Psoas muscle (tissue), 8 donors: ENCODE data around the gene GORASP1. TPM values are rescaled to one million over a fixed set of nuclear protein-coding genes. Genes with fewer than 3 reads are reported as not detected.

Experiments used
- ATAC-seq, 4 donors: fragments of 200-7000 bp; cut with Tn5 transposase; one replicate each; pipeline ENCODE4 v1.9.1; 2020; ENCODE audit warnings: moderate library complexity in 3 of 4, mild to moderate bottlenecking in 2 of 4
- DNase-seq, 2 donors: peaks; one replicate each; pipeline ENCODE4 v3.0.0-alpha.2; 2020
- H3K27ac ChIP-seq: fragments of 200-600 bp; one replicate; pipeline ENCODE4 v1.8.0; 2022
- H3K27me3 ChIP-seq, 3 donors: fragments of 200-600 bp in 1 of 3; one replicate each; pipeline versions ENCODE4 v1.6.1 to v1.8.0; 2013 to 2022; ENCODE audit warnings: low read length in 2 of 3, mild to moderate bottlenecking in 2 of 3, moderate library complexity in 1 of 3; ENCODE audit not compliant: insufficient read depth in 3 of 3
- H3K36me3 ChIP-seq, 2 donors: fragments of 200-600 bp in 1 of 2; one replicate each; pipeline versions ENCODE4 v1.6.1 to v1.8.0; 2013 to 2022; ENCODE audit warnings: low read depth in 1 of 2, mild to moderate bottlenecking in 1 of 2, moderate library complexity in 1 of 2; ENCODE audit not compliant: insufficient read depth in 1 of 2
- H3K4me1 ChIP-seq: fragments of 200-600 bp; one replicate; pipeline ENCODE4 v1.8.0; 2022
- H3K4me3 ChIP-seq: fragments of 200-600 bp; one replicate; pipeline ENCODE4 v1.8.0; 2022; ENCODE audit warnings: mild to moderate bottlenecking
- H3K9me3 ChIP-seq: fragments of 200-600 bp; one replicate; pipeline ENCODE4 v1.8.0; 2022
- CTCF ChIP-seq: fragments of 200-600 bp; IDR thresholded peaks from one replicate; pipeline ENCODE4 v1.8.0; 2022; ENCODE audit warnings: antibody characterized with exemption
- WGBS, 3 donors: extraction: QIAGEN DNeasy Blood & Tissue Kit; methylation state at CpG; one replicate each; pipeline versions ENCODE4 v1.1.6 to v1.1.7; 2013; 5-methylcytosine and 5-hydroxymethylcytosine counted together
- intact Hi-C, 2 donors: fragments of 100-400 bp; cut with DNase I; formaldehyde crosslinking; loops; one replicate each; pipeline versions ENCODE4 v1.11.0 to v1.14.2; 2022
- polyA plus RNA-seq, 3 donors: library from polyadenylated mRNA; stranded (reverse); fragments of 200-250 nt; gene quantifications; one replicate each; pipeline ENCODE4 v1.2.3, GENCODE V29; 2013
- total RNA-seq, 4 donors: library from RNA; stranded (reverse); fragmentation: NEBNext Ultra II Directional in 2 of 4; extraction: Animal tissue kit (Norgen Biotek cat#: 25700) in 2 of 4; gene quantifications; one replicate each; pipeline versions ENCODE4 v1.2.1 to v1.2.4, GENCODE V29; 2021 to 2023
- donor health status: healthy with polysubstance abuse.
- donor health status: DM: no; HTN: no; CAD: no; lungs with moderate emphysema.
- donor health status: Bipolar disorder and iron deficiency.
- donor health status: healthy.
- donor health status: DM: yes; HTN: yes; CAD: no.
- donor health status: DM: no; HTN: no; CAD: no.
- donor health status: DM: no; HTN: no; CAD: no.
- donor health status: DM: yes; HTN: yes; CAD: no.

The GORASP1 gene
- total and polyA plus RNA-seq, 7 donors, result 27.3 to 46.7 (median 37.3) TPM

DNA sequence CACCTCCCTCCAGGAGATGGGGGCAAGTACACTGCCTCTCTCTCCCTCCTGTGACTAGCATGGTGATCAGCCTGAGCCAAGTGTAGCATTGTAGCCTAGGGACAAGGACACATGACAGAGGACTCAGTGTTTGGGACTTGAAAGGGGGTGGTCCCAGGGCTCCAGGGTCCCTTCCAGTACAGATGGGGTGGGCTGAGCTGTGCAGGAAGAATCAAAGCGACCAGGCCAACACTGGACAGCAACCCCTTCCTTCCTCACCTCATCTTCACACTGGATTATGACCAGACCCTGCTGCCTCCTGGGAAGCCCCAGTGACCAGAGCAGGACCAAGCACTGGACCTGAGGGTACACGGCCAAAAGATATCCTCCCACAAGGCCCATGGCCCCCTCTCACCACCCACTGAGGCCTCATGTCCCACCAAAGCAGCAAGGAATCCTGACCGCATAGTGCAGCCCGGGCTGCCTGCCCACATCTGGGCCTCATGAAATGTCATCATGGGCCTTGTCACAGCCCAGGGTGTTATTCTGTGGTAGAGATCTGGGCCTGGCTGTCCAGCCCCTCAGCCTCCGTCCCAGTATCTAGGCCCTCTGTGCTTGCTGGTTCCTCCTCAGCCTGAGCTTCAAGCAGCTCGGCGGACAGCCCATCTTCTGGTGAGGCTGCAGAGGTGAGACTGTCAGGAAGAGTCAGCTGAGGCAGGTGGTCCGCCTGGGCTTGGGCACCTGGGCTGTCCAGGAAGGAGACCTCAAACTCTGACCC, 9.5 kb downstream of the GORASP1 start:
- H3K36me3 ChIP-seq, result peaks cover 16 to 81% of the 10 kb centered on the region in 2 donors
- H3K27ac ChIP-seq, result no peak overlapping the region
- DNase-seq (no peak), ATAC-seq (no peak)
- 79 to 86% (median 83%) methylated on average over 8 of the region's 8 CpGs for WGBS, 3 donors
- TF ChIP-seq CTCF, result no peak
- H3K27me3 ChIP-seq, result no peaks in the 10 kb centered on the region
- H3K4me1 ChIP-seq, result no peaks in the 10 kb centered on the region
- intact Hi-C loops, result no loop called here
- H3K9me3 ChIP-seq, result no peaks in the 10 kb centered on the region
- H3K4me3 ChIP-seq, result no peak overlapping the region

GRCh38 chr3:39096775-39097174, 10.7 kb downstream of the GORASP1 start:
- H3K4me1 ChIP-seq, result no peaks in the 10 kb centered on the region
- intact Hi-C loops, result no loop called here
- H3K27me3 ChIP-seq, result no peaks in the 10 kb centered on the region
- no peaks in the 10 kb centered on the region for H3K9me3 ChIP-seq
- 15 to 30% (median 23%) methylated on average over 3 of the region's 3 CpGs for WGBS, 3 donors
- no peak overlapping the region for H3K27ac ChIP-seq
- ATAC-seq (no peak), DNase-seq (no peak)
- no peak overlapping the region for H3K4me3 ChIP-seq
- peaks cover 16 to 92% of the 10 kb centered on the region in 2 donors for H3K36me3 ChIP-seq
- TF ChIP-seq CTCF, result no peak

DNA sequence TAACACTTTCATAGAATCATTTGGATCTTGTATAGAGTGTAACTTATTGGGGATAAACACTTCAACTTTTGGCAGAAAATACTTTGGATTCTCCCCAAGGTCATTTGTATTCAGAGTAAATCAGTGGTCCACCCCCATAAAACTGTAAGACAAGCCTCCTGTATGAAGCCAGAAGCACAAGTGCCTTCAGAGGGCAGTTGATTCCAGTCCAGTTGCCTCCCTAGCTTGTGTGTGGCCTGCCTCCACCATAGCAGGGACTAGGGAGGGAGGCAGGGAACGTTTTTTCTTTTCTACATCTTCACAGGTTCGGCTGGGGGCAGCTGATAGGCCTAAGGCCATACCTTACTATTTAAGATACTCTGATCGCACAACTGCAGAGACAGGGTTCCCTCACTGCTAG, 11.6 kb downstream of the GORASP1 start:
- DNase-seq, result no peak
- Histone ChIP-seq H3K36me3 (peaks cover 16 to 100% of the 10 kb centered on the region in 2 donors), H3K27me3 (no peaks in the 10 kb centered on the region), H3K4me3 (no peak overlapping the region), H3K4me1 (no peaks in the 10 kb centered on the region), H3K9me3 (no peaks in the 10 kb centered on the region), H3K27ac (no peak overlapping the region)
- no peak for TF ChIP-seq CTCF
- 65 to 86% (median 68%) methylated on average over 3 of the region's 3 CpGs for WGBS, 3 donors
- intact Hi-C loops, result no loop called here
- ATAC-seq, result no peak

- Histone ChIP-seq H3K4me3 (no peak overlapping the region), H3K27ac (no peak overlapping the region), H3K9me3 (no peaks in the 10 kb centered on the region), H3K27me3 (no peaks in the 10 kb centered on the region), H3K4me1 (no peaks in the 10 kb centered on the region), H3K36me3 (peaks cover 16 to 100% of the 10 kb centered on the region in 2 donors)
- TF ChIP-seq CTCF, result no peak
- WGBS, 3 donors, result 80 to 85% (median 81%) methylated on average over 7 of the region's 7 CpGs
- intact Hi-C loops, result no loop called here
- no peak for ATAC-seq
- DNase-seq, result no peak
These were observed 12.4 kb downstream of the GORASP1 start for GRCh38 chr3:39094851-39095677.
